K562 (cell line): ENCODE data around the gene GFOD1. TPM values are rescaled to one million over a fixed set of nuclear protein-coding genes. Genes with fewer than 3 reads are reported as not detected.
A peak's percentile ranks its signal among the peaks of the same experiment; 100 is the strongest.

ENCODE experiments used
- CREB3L1 ChIP-seq: fragments of 450-650 bp; IDR thresholded peaks from 2 replicates; pipeline ENCODE4 v1.6.1; 2014; ENCODE audit warnings: low read depth, mild to moderate bottlenecking, moderate library complexity, borderline replicate concordance
- FOXJ3 ChIP-seq: sonication (generic); formaldehyde crosslinking; IDR thresholded peaks from 2 replicates; pipeline ENCODE4 v1.4.0; 2020; ENCODE audit warnings: mild to moderate bottlenecking, missing genetic modification reagents
- GABPA ChIP-seq: fragments of 200-800 bp; sonication (Bioruptor generic); conservative IDR thresholded peaks from 2 replicates; pipeline ENCODE4 v1.6.1; 2016; ENCODE audit warnings: low read depth, missing genetic modification characterization, missing compliant biosample characterization
- GTF2B ChIP-seq: IDR thresholded peaks from 2 replicates; pipeline ENCODE4 v1.6.1; 2011; ENCODE audit not compliant: insufficient read length; ENCODE audit errors: extremely low read depth
- KAT7 ChIP-seq: sonication (generic); formaldehyde crosslinking; IDR thresholded peaks from 2 replicates; pipeline ENCODE4 v1.8.0; 2022; ENCODE audit warnings: missing genetic modification reagents, mild to moderate bottlenecking, borderline replicate concordance
- KLF10 ChIP-seq: fragments of 250-450 bp; sonication (Bioruptor Pico); IDR thresholded peaks from 2 replicates; pipeline ENCODE4 v1.6.1; 2021; ENCODE audit warnings: matching md5 sums
- NR2C2 ChIP-seq, 2 experiments: fragments of 200-800 bp in 1 of 2; sonication (Bioruptor generic) in 1 of 2; sonication (generic) in 1 of 2; formaldehyde crosslinking in 1 of 2; IDR thresholded peaks; 2 replicates each; pipeline versions ENCODE4 v1.6.1 to v1.8.0; 2016 to 2022; ENCODE audit warnings: mild to moderate bottlenecking in 1 of 2, missing compliant biosample characterization in 1 of 2, missing genetic modification characterization in 1 of 2, missing genetic modification reagents in 1 of 2
- RAD21 ChIP-seq, 2 experiments: fragments of 250-450 bp in 1 of 2; fragments of 450-650 bp in 1 of 2; sonication (Bioruptor Pico) in 1 of 2; formaldehyde crosslinking in 1 of 2; IDR thresholded peaks in 1 of 2; conservative IDR thresholded peaks in 1 of 2; 2 replicates each; pipeline versions ENCODE4 v1.4.0 to v1.8.0; 2020 to 2022; ENCODE audit warnings: mild to moderate bottlenecking in 2 of 2, moderate library complexity in 1 of 2
- RB1 ChIP-seq: fragments of 450-650 bp; IDR thresholded peaks from 2 replicates; pipeline ENCODE4 v1.6.1; 2017; ENCODE audit warnings: low read depth, mild to moderate bottlenecking
- RUNX1 ChIP-seq: sonication (generic); IDR thresholded peaks from 2 replicates; pipeline ENCODE4 v1.6.1; 2016; ENCODE audit warnings: antibody characterized with exemption, low read depth
- SIX5 ChIP-seq, 2 experiments: IDR thresholded peaks; 2 replicates each; pipeline ENCODE4 v1.6.1; 2011; ENCODE audit warnings: low read length in 2 of 2, borderline replicate concordance in 1 of 2, low read depth in 1 of 2, mild to moderate bottlenecking in 1 of 2, moderate library complexity in 1 of 2; ENCODE audit not compliant: insufficient read depth in 1 of 2
- SRSF3 ChIP-seq: fragments of 200-400 bp; formaldehyde crosslinking; IDR thresholded peaks from 2 replicates; pipeline ENCODE4 v1.6.1; 2016; ENCODE audit warnings: mild to moderate bottlenecking, low read length, moderate library complexity; ENCODE audit not compliant: insufficient read depth
- TCFL5 ChIP-seq: fragments of 250-450 bp; sonication (Bioruptor Pico); conservative IDR thresholded peaks from 2 replicates; pipeline ENCODE4 v1.6.1; 2021; ENCODE audit warnings: mild to moderate bottlenecking, moderate library complexity, matching md5 sums
- TSHZ1 ChIP-seq: fragments of 250-450 bp; sonication (Bioruptor Pico); IDR thresholded peaks from 2 replicates; pipeline ENCODE4 v1.4.0; 2020; ENCODE audit warnings: mild to moderate bottlenecking, moderate library complexity
- ZNF133 ChIP-seq: fragments of 250-450 bp; sonication (Bioruptor Pico); IDR thresholded peaks from 2 replicates; pipeline ENCODE4 v1.4.0; 2020; ENCODE audit warnings: mild to moderate bottlenecking
- ZNF197 ChIP-seq: fragments of 200-800 bp; sonication (Bioruptor generic); IDR thresholded peaks from 2 replicates; pipeline ENCODE4 v1.6.1; 2016; ENCODE audit warnings: low read depth, missing genetic modification characterization, missing compliant biosample characterization
- ZNF232 ChIP-seq: sonication (generic); formaldehyde crosslinking; IDR thresholded peaks from 2 replicates; pipeline ENCODE4 v1.8.0; 2022; ENCODE audit warnings: mild to moderate bottlenecking, missing genetic modification reagents
- ZNF3 ChIP-seq: fragments of 250-450 bp; sonication (Bioruptor Pico); IDR thresholded peaks from 2 replicates; pipeline ENCODE4 v1.5.0; 2021; ENCODE audit warnings: mild to moderate bottlenecking, moderate library complexity
- ZNF655 ChIP-seq: fragments of 250-450 bp; sonication (Bioruptor Pico); IDR thresholded peaks from 2 replicates; pipeline ENCODE4 v1.5.0; 2021
- polyA plus RNA-seq, 8 experiments: library from polyadenylated mRNA; depleted of rRNA in 4 of 8; stranded (reverse) in 5 of 8; unstranded in 3 of 8; fragments of >200 nt; fragmentation: Nextera tagmentation in 2 of 8; fragmentation: Illumina TruSeq in 1 of 8; extraction: Ambion mirVana in 2 of 8; extraction: Trizol in 1 of 8; gene quantifications; 2 replicates each; pipeline versions ENCODE4 v1.2.1 to v1.2.3, GENCODE V29; 2011 to 2014; ENCODE audit warnings: inconsistent platforms in 1 of 8, missing spikeins in 1 of 8
- total RNA-seq, 7 experiments: library from RNA; depleted of rRNA in 6 of 7; stranded (reverse); fragments of >200 nt in 6 of 7; fragmentation: Illumina TruSeq in 2 of 7; extraction: Trizol in 2 of 7; gene quantifications; 2 replicates each; pipeline versions ENCODE4 v1.2.1 to v1.2.3, GENCODE V29; 2011 to 2021; ENCODE audit warnings: low replicate concordance in 1 of 7

Gene GFOD1
- total and polyA plus RNA-seq, 9 of the 15 experiments (the other 6 are each of a cell fraction or from before 2014, with no cell fraction given), result 3.8 to 12.0 (median 8.2) TPM

DNA sequence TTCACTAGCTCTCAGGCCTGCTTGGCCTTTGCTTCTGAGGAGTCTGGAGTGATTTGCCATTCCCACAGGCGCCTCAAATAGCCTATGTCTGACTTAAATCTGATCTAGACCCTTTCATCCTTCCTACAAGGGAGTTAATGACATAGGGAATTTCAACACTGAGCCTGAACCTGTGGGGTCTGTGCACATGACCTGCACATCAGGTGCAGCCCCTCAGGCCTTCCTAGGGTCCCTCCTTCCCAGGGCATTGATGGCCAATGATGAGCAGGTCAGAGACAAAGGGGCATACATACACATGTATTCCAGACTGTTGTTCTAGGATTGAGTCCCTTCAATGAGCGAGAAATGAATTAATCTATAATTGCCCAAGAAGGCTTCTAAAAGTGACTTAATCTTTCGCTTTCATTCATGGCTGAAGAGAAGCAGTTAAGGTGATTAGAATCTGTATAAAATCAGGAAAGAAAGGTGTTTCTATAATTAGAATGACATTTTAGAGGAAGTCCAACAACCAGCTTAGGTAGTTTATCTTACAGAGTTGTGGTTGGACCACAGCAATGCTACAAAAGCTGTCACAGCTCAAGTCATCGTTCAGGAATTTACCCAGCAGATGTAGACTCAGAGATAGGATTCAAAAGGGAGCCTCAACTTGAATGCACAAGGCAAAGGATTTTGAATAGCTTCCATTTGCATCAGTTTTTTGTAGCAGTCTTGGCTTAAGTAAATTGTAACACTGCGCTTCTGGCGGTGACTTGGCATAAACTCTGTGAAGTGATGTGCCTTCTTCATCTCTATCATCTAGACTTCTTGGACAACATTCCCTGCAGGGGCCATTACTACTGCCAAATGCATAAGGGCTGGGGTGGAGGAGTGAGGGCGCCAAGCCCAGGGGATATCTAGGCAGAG lies 132.1 kb downstream of the GFOD1 start (continued):
- TF ChIP-seq ZNF655 (CRISPR knock-in tag) (no peak), CREB3L1 (no peak), FOXJ3 (CRISPR knock-in tag) (no peak), SRSF3 (no peak), ZNF133 (CRISPR knock-in tag) (no peak), SIX5 (IDR thresholded peaks at IDR 0.05; ENCODE audit: borderline replicate concordance in 1 of 2, insufficient read depth in 1 of 2, low read depth in 1 of 2, low read length in 2 of 2) (no peak), GABPA (tag) (no peak), RB1 (no peak; the same call in 1 of the 2 replicates), ZNF197 (CRISPR knock-in tag) (no peak), TCFL5 (CRISPR knock-in tag) (0 out of 2 replicates have a peak, but pooled peaks have one; percentile 40), GTF2B (no peak), ZNF3 (CRISPR knock-in tag) (no peak), RAD21 (CRISPR knock-in tag; conservative IDR thresholded peaks at IDR 0.05 in 1 of 2, IDR thresholded peaks at IDR 0.05 in 1 of 2) (peak; percentile 14 to 23; a peak in 1 of 4 replicates), ZNF232 (CRISPR knock-in tag) (no peak), KLF10 (CRISPR knock-in tag) (no peak), TSHZ1 (CRISPR knock-in tag) (no peak), RUNX1 (peak; percentile 94), NR2C2 (CRISPR knock-in tag; IDR thresholded peaks at IDR 0.05) (no peak), NR2C2 (tag; IDR thresholded peaks at IDR 0.05) (peak; percentile 18; the same call in 1 of the 2 replicates), KAT7 (CRISPR knock-in tag) (no peak)
